Hepatocyte (in vitro differentiated cells): Measurements from ENCODE around the gene MAGI3.

Source experiments
- CTCF ChIP-seq: fragments of 200-600 bp; sonication (generic); IDR thresholded peaks from 2 replicates; pipeline ENCODE4 v1.5.1; 2016; ENCODE audit warnings: antibody characterized with exemption, mild to moderate bottlenecking; ENCODE audit not compliant: poor library complexity
- EZH2phosphoT487 ChIP-seq: fragments of 200-600 bp; sonication (generic); IDR thresholded peaks from one replicate; pipeline ENCODE4 v1.6.1; 2018; ENCODE audit warnings: antibody characterized with exemption, mild to moderate bottlenecking, low read depth, moderate library complexity; ENCODE audit not compliant: unreplicated experiment, severe bottlenecking

- TF ChIP-seq CTCF (no peak), EZH2phosphoT487 (no peak)
Observed at GRCh38 chr1:113434874-113435175, 44.5 kb downstream of the MAGI3 start.
